IMR-90 (cell line): ENCODE data around the gene EPB41L5.

Experiments
- BHLHE40 ChIP-seq: fragments of 150-350 bp; IDR thresholded peaks from 2 replicates; pipeline ENCODE4 v1.6.1; 2016; ENCODE audit warnings: mild to moderate bottlenecking, low read depth, low read length
- CHD1 ChIP-seq: IDR thresholded peaks from 2 replicates; pipeline ENCODE4 v1.6.1; 2012; ENCODE audit warnings: low read depth, low read length, improper control_type of control experiment
- MAZ ChIP-seq: IDR thresholded peaks from 2 replicates; pipeline ENCODE4 v1.6.1; 2012; ENCODE audit warnings: low read depth, mild to moderate bottlenecking, low read length, improper control_type of control experiment, moderate library complexity, borderline replicate concordance
- MXI1 ChIP-seq: IDR thresholded peaks from 2 replicates; pipeline ENCODE4 v1.6.1; 2012; ENCODE audit warnings: low read depth, mild to moderate bottlenecking, low read length, moderate library complexity, borderline replicate concordance
- POLR2A ChIP-seq: IDR thresholded peaks from 2 replicates; pipeline ENCODE4 v1.6.1; 2012; ENCODE audit warnings: mild to moderate bottlenecking, low read depth, low read length
- RAD21 ChIP-seq: IDR thresholded peaks from 2 replicates; pipeline ENCODE4 v1.6.1; 2012; ENCODE audit warnings: low read length, improper control_type of control experiment
- RCOR1 ChIP-seq: IDR thresholded peaks from 2 replicates; pipeline ENCODE4 v1.6.1; 2012; ENCODE audit warnings: mild to moderate bottlenecking, low read length, improper control_type of control experiment; ENCODE audit not compliant: insufficient replicate concordance
- RFX5 ChIP-seq: IDR thresholded peaks from 2 replicates; pipeline ENCODE4 v1.8.0; 2012; ENCODE audit warnings: low read depth, mild to moderate bottlenecking, low read length, moderate library complexity
- TF ChIP-seq, protein P1 (sequence below): conservative IDR thresholded peaks from 2 replicates; pipeline ENCODE4 v1.5.1; 2012; ENCODE audit warnings: mild to moderate bottlenecking, low read depth, low read length, improper control_type of control experiment
- TF ChIP-seq, protein P2 (sequence below): fragments of 150-350 bp; IDR thresholded peaks from 2 replicates; pipeline ENCODE4 v1.6.1; 2017; ENCODE audit warnings: mild to moderate bottlenecking, antibody characterized with exemption, low read length, low read depth

DNA sequence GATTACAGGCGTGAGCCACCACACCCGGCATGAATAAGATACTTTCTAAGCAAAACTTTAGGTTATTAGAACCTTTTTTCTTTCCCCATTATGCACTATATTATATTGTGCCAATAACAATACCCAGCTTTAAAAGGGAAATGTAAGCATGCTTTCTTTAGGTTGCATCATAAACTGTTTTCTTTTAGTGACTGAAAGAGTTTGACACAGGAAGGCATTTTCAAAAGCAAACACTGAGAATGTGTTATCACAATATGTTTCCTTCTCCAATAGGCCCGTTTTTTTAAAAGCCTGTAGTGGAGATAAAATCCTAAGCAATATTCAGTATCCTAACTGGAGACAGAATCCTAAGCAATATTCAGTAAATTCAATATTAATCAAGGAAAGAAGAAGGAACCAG lies 16.7 kb upstream of the EPB41L5 start:
- TF ChIP-seq, protein P1, sequence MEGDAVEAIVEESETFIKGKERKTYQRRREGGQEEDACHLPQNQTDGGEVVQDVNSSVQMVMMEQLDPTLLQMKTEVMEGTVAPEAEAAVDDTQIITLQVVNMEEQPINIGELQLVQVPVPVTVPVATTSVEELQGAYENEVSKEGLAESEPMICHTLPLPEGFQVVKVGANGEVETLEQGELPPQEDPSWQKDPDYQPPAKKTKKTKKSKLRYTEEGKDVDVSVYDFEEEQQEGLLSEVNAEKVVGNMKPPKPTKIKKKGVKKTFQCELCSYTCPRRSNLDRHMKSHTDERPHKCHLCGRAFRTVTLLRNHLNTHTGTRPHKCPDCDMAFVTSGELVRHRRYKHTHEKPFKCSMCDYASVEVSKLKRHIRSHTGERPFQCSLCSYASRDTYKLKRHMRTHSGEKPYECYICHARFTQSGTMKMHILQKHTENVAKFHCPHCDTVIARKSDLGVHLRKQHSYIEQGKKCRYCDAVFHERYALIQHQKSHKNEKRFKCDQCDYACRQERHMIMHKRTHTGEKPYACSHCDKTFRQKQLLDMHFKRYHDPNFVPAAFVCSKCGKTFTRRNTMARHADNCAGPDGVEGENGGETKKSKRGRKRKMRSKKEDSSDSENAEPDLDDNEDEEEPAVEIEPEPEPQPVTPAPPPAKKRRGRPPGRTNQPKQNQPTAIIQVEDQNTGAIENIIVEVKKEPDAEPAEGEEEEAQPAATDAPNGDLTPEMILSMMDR, result no peak
- TF ChIP-seq MAZ (no peak), MXI1 (no peak), POLR2A (no peak), RAD21 (no peak), RFX5 (no peak), CHD1 (no peak), BHLHE40 (no peak), RCOR1 (no peak)
- TF ChIP-seq, protein P2, sequence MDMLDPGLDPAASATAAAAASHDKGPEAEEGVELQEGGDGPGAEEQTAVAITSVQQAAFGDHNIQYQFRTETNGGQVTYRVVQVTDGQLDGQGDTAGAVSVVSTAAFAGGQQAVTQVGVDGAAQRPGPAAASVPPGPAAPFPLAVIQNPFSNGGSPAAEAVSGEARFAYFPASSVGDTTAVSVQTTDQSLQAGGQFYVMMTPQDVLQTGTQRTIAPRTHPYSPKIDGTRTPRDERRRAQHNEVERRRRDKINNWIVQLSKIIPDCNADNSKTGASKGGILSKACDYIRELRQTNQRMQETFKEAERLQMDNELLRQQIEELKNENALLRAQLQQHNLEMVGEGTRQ, result no peak
